K562 (cell line): ENCODE data around the gene HYAL3. TPM values are rescaled to one million over a fixed set of nuclear protein-coding genes. Genes with fewer than 3 reads are reported as not detected.
A peak's percentile ranks its signal among the peaks of the same experiment; 100 is the strongest.

ENCODE experiments used
- CHAMP1 ChIP-seq: fragments of 450-650 bp; IDR thresholded peaks from 2 replicates; pipeline ENCODE4 v1.6.1; 2016; ENCODE audit warnings: mild to moderate bottlenecking
- E4F1 ChIP-seq: fragments of 250-450 bp; sonication (Bioruptor Pico); IDR thresholded peaks from 2 replicates; pipeline ENCODE4 v1.5.0; 2021; ENCODE audit warnings: mild to moderate bottlenecking, borderline replicate concordance
- FOXK1 ChIP-seq: sonication (generic); formaldehyde crosslinking; IDR thresholded peaks from 2 replicates; pipeline ENCODE4 v1.8.0; 2022; ENCODE audit warnings: missing genetic modification reagents, mild to moderate bottlenecking, borderline replicate concordance
- HDAC8 ChIP-seq: fragments of 450-650 bp; IDR thresholded peaks from 2 replicates; pipeline ENCODE4 v1.6.1; 2016; ENCODE audit warnings: mild to moderate bottlenecking, missing genetic modification characterization, moderate library complexity, missing compliant biosample characterization
- KDM5B ChIP-seq: fragments of 200-600 bp; sonication (generic); IDR thresholded peaks from 2 replicates; pipeline ENCODE4 v1.6.1; 2012; ENCODE audit warnings: low read depth, mild to moderate bottlenecking, moderate library complexity, low read length, control low read depth, inconsistent platforms; ENCODE audit not compliant: insufficient replicate concordance
- NCOR1 ChIP-seq: fragments of 450-650 bp; IDR thresholded peaks from 2 replicates; pipeline ENCODE4 v1.6.1; 2016; ENCODE audit warnings: mild to moderate bottlenecking, moderate library complexity
- PREB ChIP-seq: sonication (generic); formaldehyde crosslinking; IDR thresholded peaks from 2 replicates; pipeline ENCODE4 v1.8.1; 2023; ENCODE audit warnings: mild to moderate bottlenecking, missing genetic modification reagents
- PURB ChIP-seq: sonication (generic); formaldehyde crosslinking; IDR thresholded peaks from 2 replicates; pipeline ENCODE4 v1.9.0; 2021; ENCODE audit warnings: low read depth, mild to moderate bottlenecking, missing genetic modification reagents
- SMARCE1 ChIP-seq: fragments of 450-650 bp; IDR thresholded peaks from 2 replicates; pipeline ENCODE4 v1.7.1; 2016; ENCODE audit warnings: mild to moderate bottlenecking
- THRB ChIP-seq: fragments of 450-650 bp; formaldehyde crosslinking; conservative IDR thresholded peaks from 2 replicates; pipeline ENCODE4 v1.4.0; 2022; ENCODE audit warnings: mild to moderate bottlenecking, missing genetic modification characterization
- ZBTB11 ChIP-seq, 3 experiments: fragments of 200-800 bp in 1 of 3; fragments of 250-450 bp in 1 of 3; fragments of 450-650 bp in 1 of 3; sonication (Bioruptor Pico) in 1 of 3; sonication (Bioruptor generic) in 1 of 3; formaldehyde crosslinking in 1 of 3; IDR thresholded peaks; 2 replicates each; pipeline versions ENCODE4 v1.6.1 to v1.8.0; 2016 to 2022; ENCODE audit warnings: mild to moderate bottlenecking in 2 of 3, missing genetic modification characterization in 2 of 3, missing compliant biosample characterization in 1 of 3, moderate library complexity in 1 of 3
- ZNF12 ChIP-seq: sonication (generic); formaldehyde crosslinking; IDR thresholded peaks from 2 replicates; pipeline ENCODE4 v1.4.0; 2020; ENCODE audit warnings: mild to moderate bottlenecking, missing genetic modification reagents
- polyA plus RNA-seq, 8 experiments: library from polyadenylated mRNA; depleted of rRNA in 4 of 8; stranded (reverse) in 5 of 8; unstranded in 3 of 8; fragments of >200 nt; fragmentation: Nextera tagmentation in 2 of 8; fragmentation: Illumina TruSeq in 1 of 8; extraction: Ambion mirVana in 2 of 8; extraction: Trizol in 1 of 8; gene quantifications; 2 replicates each; pipeline versions ENCODE4 v1.2.1 to v1.2.3, GENCODE V29; 2011 to 2014; ENCODE audit warnings: inconsistent platforms in 1 of 8, missing spikeins in 1 of 8
- total RNA-seq, 7 experiments: library from RNA; depleted of rRNA in 6 of 7; stranded (reverse); fragments of >200 nt in 6 of 7; fragmentation: Illumina TruSeq in 2 of 7; extraction: Trizol in 2 of 7; gene quantifications; 2 replicates each; pipeline versions ENCODE4 v1.2.1 to v1.2.3, GENCODE V29; 2011 to 2021; ENCODE audit warnings: low replicate concordance in 1 of 7

Gene HYAL3
- total and polyA plus RNA-seq, 9 of the 15 experiments (the other 6 are each of a cell fraction or from before 2014, with no cell fraction given) = 0.38 to 9.1 (median 6.8) TPM

- TF ChIP-seq CHAMP1 = no peak
- peak in 1 of 3 experiments; percentile 53; a peak in 1 of 6 replicates for TF ChIP-seq ZBTB11 (CRISPR knock-in tag; IDR thresholded peaks at IDR 0.05)
- TF ChIP-seq FOXK1 = 0 out of 2 replicates have a peak, but pooled peaks have one; percentile 33
- TF ChIP-seq HDAC8 (tag) = no peak
- no peak; the same call in 1 of the 2 replicates for TF ChIP-seq ZNF12 (CRISPR knock-in tag)
- no peak for TF ChIP-seq NCOR1
- no peak for TF ChIP-seq PURB (CRISPR knock-in tag)
- TF ChIP-seq SMARCE1 = no peak
- no peak for TF ChIP-seq E4F1 (CRISPR knock-in tag)
- peak; percentile 60 for TF ChIP-seq KDM5B
- no peak for TF ChIP-seq PREB (CRISPR knock-in tag)
- TF ChIP-seq THRB (CRISPR knock-in tag) = no peak
Observed at GRCh38 chr3:50327943-50328691, 28.9 kb upstream of the HYAL3 start, which contains the start of gene TUSC2 (continued).
